ENCODE measurements around the gene ABHD17C.

ABHD17C gene

DNA sequence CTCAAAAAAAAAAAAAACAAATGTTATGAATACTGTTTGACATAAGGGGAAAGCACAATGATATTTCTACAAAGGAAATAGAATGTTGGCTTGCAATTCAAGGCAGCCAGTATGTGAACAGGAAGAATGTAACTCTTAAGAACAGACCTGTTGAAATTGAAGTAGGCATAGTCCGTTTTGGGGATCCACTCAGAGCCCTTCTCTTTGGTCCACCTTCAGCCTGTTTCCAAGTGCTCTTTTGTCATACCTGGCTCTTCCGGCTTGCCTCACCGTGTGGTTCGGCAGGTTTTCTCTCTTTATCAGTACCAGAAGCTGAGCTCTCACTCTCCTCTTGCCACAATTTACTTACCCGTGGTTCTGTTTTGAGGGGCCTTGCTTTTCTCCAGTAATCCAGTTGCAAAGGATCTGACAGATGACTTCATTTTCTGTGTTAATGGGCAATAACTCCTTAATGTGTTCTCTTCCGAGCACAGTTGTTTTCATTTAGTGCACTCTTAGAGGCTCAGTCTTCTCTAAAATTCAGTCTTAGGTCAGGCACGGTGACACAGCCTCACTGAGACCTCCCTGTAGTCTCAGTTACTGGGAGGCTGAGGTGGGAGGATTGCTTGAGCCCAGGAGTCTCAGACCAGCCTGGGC, 6.7 kb downstream of the ABHD17C start:
- H3K4me1 ChIP-seq (ENCODE audit: control insufficient read depth in 1 of 2, insufficient read depth in 2 of 2, low read length in 2 of 2) = peaks cover 5 to 32% of the 10 kb centered on the region in 2 donors
- H3K4me3 ChIP-seq (ENCODE audit: low read depth in 1 of 2, low read length in 2 of 2) = no peak overlapping the region
- H3K9me3 ChIP-seq (ENCODE audit: control insufficient read depth in 1 of 2, low read length in 2 of 2) = no peaks in the 10 kb centered on the region
- H3K27me3 ChIP-seq (ENCODE audit: control insufficient read depth in 1 of 2, insufficient read depth in 2 of 2, low read length in 2 of 2) = no peaks in the 10 kb centered on the region
- peaks cover 3 to 7% of the 10 kb centered on the region in 2 donors for H3K36me3 ChIP-seq (ENCODE audit: control insufficient read depth in 1 of 2, insufficient read depth in 2 of 2, low read length in 2 of 2)
- H3K9ac ChIP-seq (ENCODE audit: low read depth in 1 of 2, low read length in 2 of 2) = no peak overlapping the region
- no peak overlapping the region for H3K27ac ChIP-seq (ENCODE audit: low read depth, low read length)

GRCh38 chr15:80703081-80703480, 8.0 kb downstream of the ABHD17C start:
- Histone ChIP-seq H3K9me3 (ENCODE audit: control insufficient read depth in 1 of 2, low read length in 2 of 2) (no peaks in the 10 kb centered on the region), H3K36me3 (ENCODE audit: control insufficient read depth in 1 of 2, insufficient read depth in 2 of 2, low read length in 2 of 2) (peaks cover 3 to 7% of the 10 kb centered on the region in 2 donors), H3K4me3 (ENCODE audit: low read depth in 1 of 2, low read length in 2 of 2) (no peak overlapping the region), H3K27ac (ENCODE audit: low read depth, low read length) (no peak overlapping the region), H3K27me3 (ENCODE audit: control insufficient read depth in 1 of 2, insufficient read depth in 2 of 2, low read length in 2 of 2) (no peaks in the 10 kb centered on the region), H3K9ac (ENCODE audit: low read depth in 1 of 2, low read length in 2 of 2) (no peak overlapping the region), H3K4me1 (ENCODE audit: control insufficient read depth in 1 of 2, insufficient read depth in 2 of 2, low read length in 2 of 2) (peaks cover 5 to 32% of the 10 kb centered on the region in 2 donors)

- no peaks in the 10 kb centered on the region for H3K27me3 ChIP-seq (ENCODE audit: control insufficient read depth in 1 of 2, insufficient read depth in 2 of 2, low read length in 2 of 2)
- peaks cover 0 to 23% of the 10 kb centered on the region in 2 donors for H3K4me1 ChIP-seq (ENCODE audit: control insufficient read depth in 1 of 2, insufficient read depth in 2 of 2, low read length in 2 of 2)
- no peak overlapping the region for H3K27ac ChIP-seq (ENCODE audit: low read depth, low read length)
- peaks cover 3 to 7% of the 10 kb centered on the region in 2 donors for H3K36me3 ChIP-seq (ENCODE audit: control insufficient read depth in 1 of 2, insufficient read depth in 2 of 2, low read length in 2 of 2)
- H3K9me3 ChIP-seq (ENCODE audit: control insufficient read depth in 1 of 2, low read length in 2 of 2) = no peaks in the 10 kb centered on the region
- no peak overlapping the region for H3K4me3 ChIP-seq (ENCODE audit: low read depth in 1 of 2, low read length in 2 of 2)
- no peak overlapping the region for H3K9ac ChIP-seq (ENCODE audit: low read depth in 1 of 2, low read length in 2 of 2)
Measured at GRCh38 chr15:80703965-80704364, 8.9 kb downstream of the ABHD17C start.

GRCh38 chr15:80706161-80706560, 11.1 kb downstream of the ABHD17C start:
- H3K9ac ChIP-seq (ENCODE audit: low read depth in 1 of 2, low read length in 2 of 2) = no peak overlapping the region
- no peak overlapping the region for H3K4me3 ChIP-seq (ENCODE audit: low read depth in 1 of 2, low read length in 2 of 2)
- no peaks in the 10 kb centered on the region for H3K9me3 ChIP-seq (ENCODE audit: control insufficient read depth in 1 of 2, low read length in 2 of 2)
- H3K4me1 ChIP-seq (ENCODE audit: control insufficient read depth in 1 of 2, insufficient read depth in 2 of 2, low read length in 2 of 2) = peaks cover 10 to 39% of the 10 kb centered on the region in 2 donors
- peaks cover 3 to 7% of the 10 kb centered on the region in 2 donors for H3K36me3 ChIP-seq (ENCODE audit: control insufficient read depth in 1 of 2, insufficient read depth in 2 of 2, low read length in 2 of 2)
- H3K27ac ChIP-seq (ENCODE audit: low read depth, low read length) = no peak overlapping the region
- no peaks in the 10 kb centered on the region for H3K27me3 ChIP-seq (ENCODE audit: control insufficient read depth in 1 of 2, insufficient read depth in 2 of 2, low read length in 2 of 2)

DNA sequence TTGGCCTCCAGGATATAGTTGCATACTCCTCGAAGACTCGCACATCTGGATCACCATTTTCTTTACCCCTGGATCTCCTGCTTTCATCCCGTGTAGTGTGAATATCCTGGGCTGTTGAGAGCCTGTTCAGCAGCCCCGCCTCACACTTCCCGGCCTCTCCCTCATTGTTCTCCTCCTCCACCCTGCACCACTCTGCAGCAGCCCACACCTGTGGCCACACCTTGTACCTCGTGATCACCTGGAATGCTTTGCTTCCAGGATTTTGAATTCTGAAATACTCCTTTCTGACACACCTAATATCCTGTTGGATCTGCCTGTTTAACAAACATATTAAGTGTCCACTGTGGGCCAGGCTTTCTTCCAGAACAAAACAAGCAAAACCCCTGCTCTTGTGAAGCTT, 14.4 kb downstream of the ABHD17C start:
- no peak overlapping the region for H3K4me3 ChIP-seq (ENCODE audit: low read depth in 1 of 2, low read length in 2 of 2)
- peaks cover 10 to 27% of the 10 kb centered on the region in 2 donors for H3K4me1 ChIP-seq (ENCODE audit: control insufficient read depth in 1 of 2, insufficient read depth in 2 of 2, low read length in 2 of 2)
- no peak overlapping the region for H3K27ac ChIP-seq (ENCODE audit: low read depth, low read length)
- no peaks in the 10 kb centered on the region for H3K27me3 ChIP-seq (ENCODE audit: control insufficient read depth in 1 of 2, insufficient read depth in 2 of 2, low read length in 2 of 2)
- H3K36me3 ChIP-seq (ENCODE audit: control insufficient read depth in 1 of 2, insufficient read depth in 2 of 2, low read length in 2 of 2) = peaks cover 4 to 9% of the 10 kb centered on the region in 2 donors
- H3K9me3 ChIP-seq (ENCODE audit: control insufficient read depth in 1 of 2, low read length in 2 of 2) = no peaks in the 10 kb centered on the region
- no peak overlapping the region for H3K9ac ChIP-seq (ENCODE audit: low read depth in 1 of 2, low read length in 2 of 2)

GRCh38 chr15:80710635-80711554, 15.8 kb downstream of the ABHD17C start:
- no peak overlapping the region for H3K4me3 ChIP-seq (ENCODE audit: low read depth in 1 of 2, low read length in 2 of 2)
- H3K9ac ChIP-seq (ENCODE audit: low read depth in 1 of 2, low read length in 2 of 2) = no peak overlapping the region
- no peak overlapping the region for H3K27ac ChIP-seq (ENCODE audit: low read depth, low read length)
- H3K9me3 ChIP-seq (ENCODE audit: control insufficient read depth in 1 of 2, low read length in 2 of 2) = no peaks in the 10 kb centered on the region
- H3K4me1 ChIP-seq (ENCODE audit: control insufficient read depth in 1 of 2, insufficient read depth in 2 of 2, low read length in 2 of 2) = peaks cover 10 to 27% of the 10 kb centered on the region in 2 donors
- H3K36me3 ChIP-seq (ENCODE audit: control insufficient read depth in 1 of 2, insufficient read depth in 2 of 2, low read length in 2 of 2) = peaks cover 0 to 7% of the 10 kb centered on the region in 2 donors
- no peaks in the 10 kb centered on the region for H3K27me3 ChIP-seq (ENCODE audit: control insufficient read depth in 1 of 2, insufficient read depth in 2 of 2, low read length in 2 of 2)

DNA sequence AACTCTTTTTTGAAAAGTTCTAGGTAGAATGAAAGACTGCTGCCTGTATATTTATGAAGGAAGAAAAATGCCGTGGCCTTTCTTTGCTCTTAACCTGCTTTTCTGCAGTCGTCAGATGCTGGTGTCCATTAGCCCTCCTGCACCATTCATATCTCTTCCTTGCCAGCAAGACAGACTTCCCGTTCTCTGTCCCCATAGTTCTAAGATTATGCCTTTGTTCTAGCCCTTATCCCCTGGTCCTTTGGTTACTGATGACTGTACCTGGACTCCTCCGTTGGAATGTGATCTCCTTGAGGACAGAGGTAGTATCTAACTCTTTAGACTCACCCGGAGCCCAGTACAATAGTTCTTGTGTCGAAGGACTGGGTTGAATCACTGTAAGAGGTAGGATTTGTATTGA, 16.8 kb downstream of the ABHD17C start:
- H3K4me1 ChIP-seq (ENCODE audit: control insufficient read depth in 1 of 2, insufficient read depth in 2 of 2, low read length in 2 of 2) = peaks cover 10 to 25% of the 10 kb centered on the region in 2 donors
- peaks cover 0 to 7% of the 10 kb centered on the region in 2 donors for H3K36me3 ChIP-seq (ENCODE audit: control insufficient read depth in 1 of 2, insufficient read depth in 2 of 2, low read length in 2 of 2)
- no peaks in the 10 kb centered on the region for H3K27me3 ChIP-seq (ENCODE audit: control insufficient read depth in 1 of 2, insufficient read depth in 2 of 2, low read length in 2 of 2)
- H3K4me3 ChIP-seq (ENCODE audit: low read depth in 1 of 2, low read length in 2 of 2) = no peak overlapping the region
- H3K9ac ChIP-seq (ENCODE audit: low read depth in 1 of 2, low read length in 2 of 2) = no peak overlapping the region
- no peak overlapping the region for H3K27ac ChIP-seq (ENCODE audit: low read depth, low read length)
- H3K9me3 ChIP-seq (ENCODE audit: control insufficient read depth in 1 of 2, low read length in 2 of 2) = no peaks in the 10 kb centered on the region

DNA sequence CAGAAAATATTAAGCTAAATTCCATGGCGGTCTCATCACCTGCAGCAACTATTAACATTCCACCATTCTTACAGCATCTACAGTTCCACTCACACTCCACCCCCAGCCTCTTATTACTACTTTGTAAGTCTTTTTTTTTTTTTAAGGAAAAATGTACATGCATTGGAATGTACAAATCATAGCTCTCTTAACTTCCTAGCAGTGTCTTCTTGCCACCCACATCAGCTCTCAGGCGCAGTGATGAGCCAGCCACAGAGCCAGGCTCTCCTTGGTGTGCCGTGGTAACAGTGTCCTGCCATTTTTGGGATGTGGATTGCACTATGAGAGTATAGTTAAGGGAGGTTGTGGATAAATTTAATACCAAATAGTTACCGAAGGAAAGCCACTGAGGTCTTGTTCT, 17.8 kb downstream of the ABHD17C start:
- Histone ChIP-seq H3K9ac (ENCODE audit: low read depth in 1 of 2, low read length in 2 of 2) (no peak overlapping the region), H3K9me3 (ENCODE audit: control insufficient read depth in 1 of 2, low read length in 2 of 2) (no peaks in the 10 kb centered on the region), H3K4me3 (ENCODE audit: low read depth in 1 of 2, low read length in 2 of 2) (no peak overlapping the region), H3K4me1 (ENCODE audit: control insufficient read depth in 1 of 2, insufficient read depth in 2 of 2, low read length in 2 of 2) (peaks cover 10 to 25% of the 10 kb centered on the region in 2 donors), H3K36me3 (ENCODE audit: control insufficient read depth in 1 of 2, insufficient read depth in 2 of 2, low read length in 2 of 2) (peaks cover 0 to 7% of the 10 kb centered on the region in 2 donors), H3K27me3 (ENCODE audit: control insufficient read depth in 1 of 2, insufficient read depth in 2 of 2, low read length in 2 of 2) (no peaks in the 10 kb centered on the region), H3K27ac (ENCODE audit: low read depth, low read length) (no peak overlapping the region)

DNA sequence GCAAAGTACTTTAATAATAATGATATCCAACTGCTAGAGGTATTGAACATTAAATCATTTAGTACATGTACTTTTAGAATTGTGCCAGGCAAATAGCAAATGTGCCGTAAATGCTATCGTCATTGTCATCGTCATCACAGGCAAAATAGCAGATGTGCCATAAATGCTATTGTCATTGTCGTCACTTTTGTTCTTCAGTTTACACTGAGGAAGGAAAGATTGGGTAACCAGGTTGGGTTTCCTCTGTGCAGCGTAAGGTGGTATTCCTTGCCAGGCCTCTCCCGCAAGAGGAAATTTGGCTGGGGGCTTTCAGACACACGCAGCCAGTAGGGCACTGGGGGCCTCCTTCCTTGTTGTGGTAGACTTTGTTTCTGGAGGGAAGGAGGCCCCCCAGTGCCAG, 26.4 kb downstream of the ABHD17C start:
- no peaks in the 10 kb centered on the region for H3K9me3 ChIP-seq (ENCODE audit: control insufficient read depth in 1 of 2, low read length in 2 of 2)
- peaks cover 4 to 6% of the 10 kb centered on the region in 2 donors for H3K4me1 ChIP-seq (ENCODE audit: control insufficient read depth in 1 of 2, insufficient read depth in 2 of 2, low read length in 2 of 2)
- H3K27ac ChIP-seq (ENCODE audit: low read depth, low read length) = no peak overlapping the region
- H3K36me3 ChIP-seq (ENCODE audit: control insufficient read depth in 1 of 2, insufficient read depth in 2 of 2, low read length in 2 of 2) = no peaks in the 10 kb centered on the region
- H3K4me3 ChIP-seq (ENCODE audit: low read depth in 1 of 2, low read length in 2 of 2) = no peak overlapping the region
- no peaks in the 10 kb centered on the region for H3K27me3 ChIP-seq (ENCODE audit: control insufficient read depth in 1 of 2, insufficient read depth in 2 of 2, low read length in 2 of 2)
- H3K9ac ChIP-seq (ENCODE audit: low read depth in 1 of 2, low read length in 2 of 2) = no peak overlapping the region

GRCh38 chr15:80722811-80723210, 27.7 kb downstream of the ABHD17C start:
- no peaks in the 10 kb centered on the region for H3K9me3 ChIP-seq (ENCODE audit: control insufficient read depth in 1 of 2, low read length in 2 of 2)
- H3K36me3 ChIP-seq (ENCODE audit: control insufficient read depth in 1 of 2, insufficient read depth in 2 of 2, low read length in 2 of 2) = peaks cover under 1% of the 10 kb centered on the region in 2 donors
- no peak overlapping the region for H3K9ac ChIP-seq (ENCODE audit: low read depth in 1 of 2, low read length in 2 of 2)
- peaks cover 4 to 6% of the 10 kb centered on the region in 2 donors for H3K4me1 ChIP-seq (ENCODE audit: control insufficient read depth in 1 of 2, insufficient read depth in 2 of 2, low read length in 2 of 2)
- no peak overlapping the region for H3K4me3 ChIP-seq (ENCODE audit: low read depth in 1 of 2, low read length in 2 of 2)
- H3K27ac ChIP-seq (ENCODE audit: low read depth, low read length) = no peak overlapping the region
- no peaks in the 10 kb centered on the region for H3K27me3 ChIP-seq (ENCODE audit: control insufficient read depth in 1 of 2, insufficient read depth in 2 of 2, low read length in 2 of 2)
